Thyroid gland (tissue), 4 donors: ENCODE results near the gene H6PD. TPM values are rescaled to one million over a fixed set of nuclear protein-coding genes. Genes with fewer than 3 reads are reported as not detected.

ENCODE experiments used
- DNase-seq, 2 donors: peaks; one replicate each; pipeline ENCODE4 v3.0.0-alpha.2; 2019
- H3K27ac ChIP-seq, 3 donors: fragments of 200-600 bp; sonication (generic); 1 replicate in 2 of 3; 2 replicates in 1 of 3; pipeline ENCODE4 v1.5.1; 2016 to 2019; ENCODE audit warnings: mild to moderate bottlenecking in 1 of 3, moderate library complexity in 1 of 3
- H3K27me3 ChIP-seq: fragments of 200-600 bp; sonication (generic); one replicate; pipeline ENCODE4 v1.5.1; 2019
- H3K36me3 ChIP-seq, 2 donors: fragments of 200-600 bp; sonication (generic); one replicate each; pipeline ENCODE4 v1.5.1; 2016 to 2019
- H3K4me1 ChIP-seq, 2 donors: fragments of 200-600 bp; sonication (generic); one replicate each; pipeline ENCODE4 v1.5.1; 2017 to 2019
- H3K4me3 ChIP-seq, 3 donors: fragments of 200-600 bp; sonication (generic); replicated peaks in 1 of 3; 1 replicate in 2 of 3; 2 replicates in 1 of 3; pipeline ENCODE4 v1.5.1; 2016; ENCODE audit warnings: mild to moderate bottlenecking in 1 of 3
- H3K9me3 ChIP-seq: fragments of 200-600 bp; sonication (generic); one replicate; pipeline ENCODE4 v1.5.1; 2017
- POLR2A ChIP-seq, 2 donors: fragments of 450-650 bp; IDR thresholded peaks; one replicate each; pipeline ENCODE4 v1.6.1; 2017; ENCODE audit warnings: antibody characterized with exemption in 2 of 2, mild to moderate bottlenecking in 2 of 2, moderate library complexity in 1 of 2
- WGBS, 2 donors: methylation state at CpG; one replicate each; pipeline ENCODE4 v1.1.5; 2017; 5-methylcytosine and 5-hydroxymethylcytosine counted together
- intact Hi-C: fragments of 100-400 bp; cut with DNase I; formaldehyde crosslinking; loops from one replicate; pipeline ENCODE4 v1.15.1; 2023
- total RNA-seq, 4 donors: library from RNA; depleted of rRNA; stranded (reverse); fragments of >200 nt; gene quantifications; one replicate each; pipeline ENCODE4 v1.2.3, GENCODE V29; 2016
- TF ChIP-seq, protein P1 (sequence below), 6 experiments: fragments of 200-600 bp in 3 of 6; fragments of 450-650 bp in 3 of 6; sonication (generic) in 3 of 6; IDR thresholded peaks; one replicate each; pipeline ENCODE4 v1.5.1; 2016 to 2019; ENCODE audit warnings: antibody characterized with exemption in 6 of 6, mild to moderate bottlenecking in 2 of 6, inconsistent platforms in 1 of 6, moderate library complexity in 1 of 6

H6PD gene
- total RNA-seq, 4 donors from 2014 or later: 36.3 to 64.2 (median 43.6) TPM

DNA sequence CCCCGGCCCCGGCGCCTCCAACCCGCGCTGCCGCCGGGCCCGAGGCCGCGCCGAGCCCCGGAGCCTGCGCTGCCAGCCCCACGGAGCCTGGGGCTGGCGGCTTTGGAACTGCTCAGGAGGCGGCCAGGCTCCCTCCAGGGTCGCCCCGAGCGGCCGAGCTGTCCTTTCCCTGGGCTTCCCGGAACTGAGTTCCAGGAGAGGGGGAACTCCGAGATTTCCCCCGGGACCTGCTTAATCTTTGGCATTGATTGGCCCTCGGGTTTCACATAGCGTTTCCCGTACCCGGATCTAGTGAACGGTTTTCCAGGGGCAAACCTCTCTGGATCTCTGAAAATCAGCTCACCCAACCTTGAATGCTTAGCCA is 504 bp downstream of the H6PD start:
- H3K27me3 ChIP-seq: no peaks in the 10 kb centered on the region
- 0 to 2% methylated on average over 5 of the region's 28 CpGs for WGBS, 2 donors
- H3K36me3 ChIP-seq: no peaks in the 10 kb centered on the region
- peaks cover 30 to 44% of the 10 kb centered on the region in 2 donors for H3K4me1 ChIP-seq
- DNase-seq: peak in 1 of 2 donors; percentile 34
- TF ChIP-seq, protein P1, sequence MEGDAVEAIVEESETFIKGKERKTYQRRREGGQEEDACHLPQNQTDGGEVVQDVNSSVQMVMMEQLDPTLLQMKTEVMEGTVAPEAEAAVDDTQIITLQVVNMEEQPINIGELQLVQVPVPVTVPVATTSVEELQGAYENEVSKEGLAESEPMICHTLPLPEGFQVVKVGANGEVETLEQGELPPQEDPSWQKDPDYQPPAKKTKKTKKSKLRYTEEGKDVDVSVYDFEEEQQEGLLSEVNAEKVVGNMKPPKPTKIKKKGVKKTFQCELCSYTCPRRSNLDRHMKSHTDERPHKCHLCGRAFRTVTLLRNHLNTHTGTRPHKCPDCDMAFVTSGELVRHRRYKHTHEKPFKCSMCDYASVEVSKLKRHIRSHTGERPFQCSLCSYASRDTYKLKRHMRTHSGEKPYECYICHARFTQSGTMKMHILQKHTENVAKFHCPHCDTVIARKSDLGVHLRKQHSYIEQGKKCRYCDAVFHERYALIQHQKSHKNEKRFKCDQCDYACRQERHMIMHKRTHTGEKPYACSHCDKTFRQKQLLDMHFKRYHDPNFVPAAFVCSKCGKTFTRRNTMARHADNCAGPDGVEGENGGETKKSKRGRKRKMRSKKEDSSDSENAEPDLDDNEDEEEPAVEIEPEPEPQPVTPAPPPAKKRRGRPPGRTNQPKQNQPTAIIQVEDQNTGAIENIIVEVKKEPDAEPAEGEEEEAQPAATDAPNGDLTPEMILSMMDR (IDR thresholded peaks at IDR 0.05): no peak
- no peak for TF ChIP-seq POLR2A (IDR thresholded peaks at IDR 0.05)
- H3K9me3 ChIP-seq: no peaks in the 10 kb centered on the region
- H3K27ac ChIP-seq: peak overlapping the region; percentile 88 to 91 (median 90)
- intact Hi-C loops: no loop called here
- peak overlapping the region in 2 of 3 donors; percentile 52 to 72 for H3K4me3 ChIP-seq

DNA sequence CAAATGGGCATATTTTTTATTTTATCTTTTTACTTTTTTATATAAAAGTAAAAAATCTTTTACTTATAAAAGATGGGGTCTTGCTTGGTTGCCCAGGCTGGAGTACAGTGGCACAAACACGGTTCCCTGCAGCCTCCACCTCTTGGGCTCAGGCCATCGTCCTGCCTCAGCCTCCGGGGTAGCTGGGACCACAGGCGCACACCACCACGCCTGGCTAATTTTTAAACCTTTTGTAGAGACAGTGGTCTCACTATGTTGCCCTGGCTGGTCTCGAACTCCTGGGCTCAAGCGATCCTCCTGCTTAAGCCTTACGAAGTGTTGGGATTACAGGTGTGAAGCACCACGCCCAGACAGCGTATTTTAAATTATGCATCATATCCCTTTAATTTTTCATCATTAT is 986 bp downstream of the H6PD start:
- 86 to 87% methylated on average over 10 of the region's 10 CpGs for whole genome bisulfite sequencing, 2 donors
- H3K4me1 ChIP-seq: peaks cover 30 to 49% of the 10 kb centered on the region in 2 donors
- no peaks in the 10 kb centered on the region for H3K9me3 ChIP-seq
- intact Hi-C loops: no loop called here
- peak overlapping the region; percentile 88 to 91 (median 90) for H3K27ac ChIP-seq
- H3K27me3 ChIP-seq: no peaks in the 10 kb centered on the region
- no peak for TF ChIP-seq POLR2A (IDR thresholded peaks at IDR 0.05)
- TF ChIP-seq, protein P1 (IDR thresholded peaks at IDR 0.05): no peak
- DNase-seq: no peak
- peak overlapping the region in 2 of 3 donors; percentile 52 to 72 for H3K4me3 ChIP-seq
- H3K36me3 ChIP-seq: no peaks in the 10 kb centered on the region

DNA sequence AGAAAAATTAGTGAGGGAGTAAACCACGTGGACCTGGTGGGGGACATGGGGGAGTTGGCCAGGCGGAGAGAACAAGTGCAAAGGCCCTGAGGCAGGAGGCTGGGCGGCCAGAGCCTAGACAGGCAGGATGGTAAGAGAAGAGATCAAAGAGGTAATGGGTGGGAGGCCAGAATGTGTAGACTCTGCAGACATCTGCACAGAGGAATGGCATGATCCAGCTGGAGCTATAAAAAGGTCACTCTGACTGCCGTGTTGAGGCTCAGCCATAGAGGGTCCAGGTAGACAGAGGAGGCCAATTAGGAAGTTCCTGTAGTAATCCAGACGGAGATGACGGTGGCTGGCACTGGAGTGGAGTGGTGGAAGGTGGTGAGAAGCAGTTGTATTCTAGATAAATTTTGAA is 3.6 kb downstream of the H6PD start:
- no peak for DNase-seq
- WGBS, 2 donors: 85 to 87% methylated on average over 6 of the region's 6 CpGs
- H3K27ac ChIP-seq: peak overlapping the region in 2 of 3 donors; percentile 35 to 62
- no peak overlapping the region for H3K4me3 ChIP-seq
- peaks cover 32 to 65% of the 10 kb centered on the region in 2 donors for H3K4me1 ChIP-seq
- H3K36me3 ChIP-seq: no peaks in the 10 kb centered on the region
- no peak for TF ChIP-seq POLR2A (IDR thresholded peaks at IDR 0.05)
- TF ChIP-seq, protein P1 (IDR thresholded peaks at IDR 0.05): no peak
- intact Hi-C loops: no loop called here
- no peaks in the 10 kb centered on the region for H3K9me3 ChIP-seq
- no peaks in the 10 kb centered on the region for H3K27me3 ChIP-seq

DNA sequence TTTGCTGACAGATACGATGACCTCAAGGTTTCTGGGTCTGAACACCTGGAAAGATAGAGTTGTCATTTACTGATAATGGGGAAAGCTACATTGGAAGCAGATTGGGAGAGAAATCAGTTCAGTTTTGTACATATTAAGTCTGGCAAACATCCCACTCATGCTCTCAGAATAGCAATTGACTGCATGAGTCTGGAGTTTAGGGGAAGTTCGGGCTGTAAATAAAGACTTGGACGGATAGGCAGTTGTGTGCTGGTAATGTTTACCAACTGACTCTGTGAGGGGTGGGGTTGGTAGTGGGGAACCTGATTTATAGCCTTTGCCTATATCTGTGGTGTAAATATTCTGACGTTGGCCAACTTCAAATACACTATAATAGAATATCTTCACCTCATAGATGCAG is 4.0 kb downstream of the H6PD start:
- no peaks in the 10 kb centered on the region for H3K27me3 ChIP-seq
- H3K4me3 ChIP-seq: no peak overlapping the region
- 77 to 80% methylated on average over 4 of the region's 4 CpGs for WGBS, 2 donors
- H3K4me1 ChIP-seq: peaks cover 32 to 64% of the 10 kb centered on the region in 2 donors
- intact Hi-C loops: no loop called here
- H3K27ac ChIP-seq: peak overlapping the region in 2 of 3 donors; percentile 62 to 71
- TF ChIP-seq, protein P1 (IDR thresholded peaks at IDR 0.05): no peak
- TF ChIP-seq POLR2A (IDR thresholded peaks at IDR 0.05): no peak
- DNase-seq: no peak
- no peaks in the 10 kb centered on the region for H3K9me3 ChIP-seq
- H3K36me3 ChIP-seq: no peaks in the 10 kb centered on the region

DNA sequence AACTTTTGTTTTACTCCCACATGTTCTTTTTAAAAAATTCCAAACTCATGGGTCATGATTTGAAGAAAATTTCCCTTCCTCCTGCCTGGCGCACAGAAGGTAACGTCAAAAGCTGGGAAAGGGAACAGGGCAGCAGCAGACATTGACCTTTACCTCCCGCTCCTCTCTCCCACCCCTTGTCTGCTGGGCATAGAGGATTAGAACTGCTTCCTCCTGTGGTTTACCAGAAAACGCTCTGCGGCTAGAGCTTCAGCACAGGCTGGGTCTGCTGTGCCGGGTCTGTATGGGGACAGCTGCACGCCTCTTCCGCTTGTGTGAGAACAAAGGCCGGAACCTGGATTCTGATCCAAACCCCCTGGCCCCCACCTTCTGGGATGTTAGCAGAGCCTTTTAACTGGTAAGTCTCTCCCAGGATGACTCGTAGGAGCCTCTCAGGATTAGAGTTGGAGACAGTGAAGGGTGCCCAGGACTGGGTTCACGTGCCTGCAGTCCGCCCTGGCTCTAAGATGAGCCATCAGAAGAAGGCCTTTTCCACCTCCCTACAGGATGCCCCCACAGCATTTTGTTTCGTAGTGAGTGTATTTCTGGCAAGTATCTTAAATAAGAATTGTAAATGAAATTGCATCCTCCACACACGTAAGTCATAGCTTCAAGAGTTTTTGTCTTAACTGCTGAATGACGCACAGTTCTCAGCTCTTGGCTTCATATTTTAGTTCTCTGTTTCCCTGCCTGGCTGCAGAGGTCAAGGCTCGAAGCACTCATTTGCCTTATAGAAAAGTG is 5.2 kb downstream of the H6PD start:
- Histone ChIP-seq H3K9me3 (no peaks in the 10 kb centered on the region), H3K4me1 (peaks cover 39 to 65% of the 10 kb centered on the region in 2 donors), H3K4me3 (no peak overlapping the region), H3K27me3 (no peaks in the 10 kb centered on the region), H3K36me3 (no peaks in the 10 kb centered on the region), H3K27ac (peak overlapping the region in 2 of 3 donors; percentile 62 to 71)
- WGBS, 2 donors: 72 to 87% methylated on average over 16 of the region's 16 CpGs
- peak in 1 of 2 donors; percentile 22 for DNase-seq
- TF ChIP-seq, protein P1 (IDR thresholded peaks at IDR 0.05): no peak
- TF ChIP-seq POLR2A (IDR thresholded peaks at IDR 0.05): no peak
- intact Hi-C loops: no loop called here
